Measurements from ENCODE around the gene ZNF506.
"Not testable (repeated sequence)": the region's sequence is repeated elsewhere in the genome, so short reads cannot be mapped to it uniquely, and the experiment has no call there.

ZNF506 gene

GRCh38 chr19:19743921-19744320, 77.6 kb downstream of the ZNF506 start:
- DNase-seq, result not testable (repeated sequence)

- DNase-seq, result no peak
These were observed 78.4 kb downstream of the ZNF506 start for GRCh38 chr19:19743176-19743575.

- DNase-seq, result no peak
These were observed 78.8 kb downstream of the ZNF506 start for GRCh38 chr19:19742773-19743172.
